Measurements from ENCODE around the gene EVL.

Gene EVL

GRCh38 chr14:100117026-100117425, 51.8 kb downstream of the EVL start:
- Histone ChIP-seq H3K79me2 (ENCODE audit: low read length) (no peaks in the 10 kb centered on the region), H2AFZ (ENCODE audit: low read depth, low read length) (no peak overlapping the region), H4K20me1 (ENCODE audit: insufficient read depth, low read length) (no peaks in the 10 kb centered on the region), H3K9ac (ENCODE audit: low read length) (no peak overlapping the region), H3K27me3 (ENCODE audit: low read depth, low read length) (no peaks in the 10 kb centered on the region), H3K4me3 (ENCODE audit: low read length) (no peak overlapping the region), H3K9me3 (ENCODE audit: insufficient read depth, low read length) (no peaks in the 10 kb centered on the region), H3K36me3 (replicated peaks; ENCODE audit: low read depth, low read length) (no peaks in the 10 kb centered on the region), H3K4me1 (ENCODE audit: low read length) (peaks cover 13% of the 10 kb centered on the region), H3K27ac (ENCODE audit: low read length) (no peak overlapping the region), H3K4me2 (ENCODE audit: low read length) (no peak overlapping the region)
- TF ChIP-seq CTCF (IDR thresholded peaks at IDR 0.05; ENCODE audit: low read depth, low read length) (no peak), EZH2phosphoT487 (IDR thresholded peaks at IDR 0.05; ENCODE audit: low read depth) (no peak)

GRCh38 chr14:100117633-100118395, 52.6 kb downstream of the EVL start:
- TF ChIP-seq CTCF (IDR thresholded peaks at IDR 0.05; ENCODE audit: low read depth, low read length) (no peak), EZH2phosphoT487 (IDR thresholded peaks at IDR 0.05; ENCODE audit: low read depth) (no peak)
- no peaks in the 10 kb centered on the region for H3K79me2 ChIP-seq (ENCODE audit: low read length)
- H3K9ac ChIP-seq (ENCODE audit: low read length), result no peak overlapping the region
- H3K4me3 ChIP-seq (ENCODE audit: low read length), result no peak overlapping the region
- no peaks in the 10 kb centered on the region for H3K36me3 ChIP-seq (replicated peaks; ENCODE audit: low read depth, low read length)
- no peaks in the 10 kb centered on the region for H4K20me1 ChIP-seq (ENCODE audit: insufficient read depth, low read length)
- no peak overlapping the region for H3K27ac ChIP-seq (ENCODE audit: low read length)
- no peaks in the 10 kb centered on the region for H3K27me3 ChIP-seq (ENCODE audit: low read depth, low read length)
- no peak overlapping the region for H2AFZ ChIP-seq (ENCODE audit: low read depth, low read length)
- H3K4me2 ChIP-seq (ENCODE audit: low read length), result peak overlapping the region; percentile 13
- H3K4me1 ChIP-seq (ENCODE audit: low read length), result peaks cover 13% of the 10 kb centered on the region
- H3K9me3 ChIP-seq (ENCODE audit: insufficient read depth, low read length), result no peaks in the 10 kb centered on the region

DNA sequence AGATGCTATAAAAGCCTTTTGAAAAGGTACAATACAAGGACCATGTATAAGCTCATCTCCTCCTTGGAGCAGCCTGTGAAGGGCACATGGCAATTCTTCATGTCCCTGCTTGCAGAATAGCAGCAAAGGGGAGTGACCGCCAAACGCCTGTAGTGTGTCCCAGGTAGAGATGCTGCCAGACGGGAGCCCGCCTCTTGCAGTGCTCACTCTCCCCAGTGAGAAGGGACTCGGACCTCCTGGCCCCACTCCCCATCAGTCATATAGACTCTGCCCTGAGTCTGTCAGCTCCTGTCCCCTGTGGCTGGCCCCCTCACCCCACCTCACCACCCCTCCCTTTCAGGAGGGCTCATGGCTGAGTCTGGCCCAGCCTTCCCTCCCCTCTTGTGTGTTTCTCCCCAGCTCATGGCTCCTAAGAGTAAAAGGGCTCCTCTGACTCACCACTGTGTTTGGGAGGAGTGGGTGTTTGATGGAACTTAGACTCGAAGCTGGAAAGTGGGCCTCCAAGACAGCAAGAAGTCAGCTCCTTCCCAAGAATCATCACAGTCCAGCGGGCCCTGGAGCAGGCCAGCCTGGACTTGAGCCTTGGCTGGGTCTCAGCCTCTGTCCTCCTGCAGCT, 53.3 kb downstream of the EVL start:
- TF ChIP-seq EZH2phosphoT487 (IDR thresholded peaks at IDR 0.05; ENCODE audit: low read depth) (no peak), CTCF (IDR thresholded peaks at IDR 0.05; ENCODE audit: low read depth, low read length) (no peak)
- Histone ChIP-seq H3K4me2 (ENCODE audit: low read length) (peak overlapping the region; percentile 13), H3K36me3 (replicated peaks; ENCODE audit: low read depth, low read length) (no peaks in the 10 kb centered on the region)

DNA sequence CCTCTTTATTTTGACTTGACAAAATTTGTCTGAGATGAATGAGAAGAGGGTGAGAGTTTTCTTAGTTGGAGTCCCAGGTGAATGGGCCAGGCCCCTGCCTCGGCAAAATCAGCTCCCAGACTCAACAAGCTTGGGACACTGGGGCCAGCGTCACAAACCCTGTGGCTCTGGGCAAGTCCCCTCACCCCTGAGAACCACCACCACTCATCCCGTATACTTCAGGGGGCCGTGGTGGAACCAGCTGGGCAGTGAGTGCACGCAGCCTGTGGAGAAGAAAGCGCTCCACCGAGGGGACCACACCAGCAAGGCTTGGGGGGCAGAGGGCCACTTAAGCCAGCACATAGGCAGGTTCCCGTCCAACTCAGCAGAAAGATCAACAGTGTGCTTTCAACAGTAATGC, 54.0 kb downstream of the EVL start:
- H3K9me3 ChIP-seq (ENCODE audit: insufficient read depth, low read length), result no peaks in the 10 kb centered on the region
- no peaks in the 10 kb centered on the region for H4K20me1 ChIP-seq (ENCODE audit: insufficient read depth, low read length)
- no peaks in the 10 kb centered on the region for H3K36me3 ChIP-seq (replicated peaks; ENCODE audit: low read depth, low read length)
- no peak overlapping the region for H3K9ac ChIP-seq (ENCODE audit: low read length)
- TF ChIP-seq CTCF (IDR thresholded peaks at IDR 0.05; ENCODE audit: low read depth, low read length), result no peak
- no peak for TF ChIP-seq EZH2phosphoT487 (IDR thresholded peaks at IDR 0.05; ENCODE audit: low read depth)
- no peak overlapping the region for H2AFZ ChIP-seq (ENCODE audit: low read depth, low read length)
- H3K27ac ChIP-seq (ENCODE audit: low read length), result no peak overlapping the region
- H3K27me3 ChIP-seq (ENCODE audit: low read depth, low read length), result no peaks in the 10 kb centered on the region
- H3K4me1 ChIP-seq (ENCODE audit: low read length), result peaks cover 13% of the 10 kb centered on the region
- H3K4me2 ChIP-seq (ENCODE audit: low read length), result no peak overlapping the region
- no peaks in the 10 kb centered on the region for H3K79me2 ChIP-seq (ENCODE audit: low read length)
- H3K4me3 ChIP-seq (ENCODE audit: low read length), result no peak overlapping the region

More for the DNA sequence above, 53.3 kb downstream of the EVL start:
- Histone ChIP-seq H3K4me1 (ENCODE audit: low read length) (peaks cover 13% of the 10 kb centered on the region), H3K79me2 (ENCODE audit: low read length) (no peaks in the 10 kb centered on the region), H3K9ac (ENCODE audit: low read length) (no peak overlapping the region), H3K4me3 (ENCODE audit: low read length) (no peak overlapping the region), H3K27ac (ENCODE audit: low read length) (no peak overlapping the region), H4K20me1 (ENCODE audit: insufficient read depth, low read length) (no peaks in the 10 kb centered on the region), H3K9me3 (ENCODE audit: insufficient read depth, low read length) (no peaks in the 10 kb centered on the region), H2AFZ (ENCODE audit: low read depth, low read length) (no peak overlapping the region), H3K27me3 (ENCODE audit: low read depth, low read length) (no peaks in the 10 kb centered on the region)
